ENCODE results near the gene SPDYE11. TPM values are rescaled to one million over a fixed set of nuclear protein-coding genes. Genes with fewer than 3 reads are reported as not detected.
"Not testable (repeated sequence)": the region's sequence is repeated elsewhere in the genome, so short reads cannot be mapped to it uniquely, and the experiment has no call there.

Gene SPDYE11
- 0.86 TPM for polyA plus RNA-seq (2013)

DNA sequence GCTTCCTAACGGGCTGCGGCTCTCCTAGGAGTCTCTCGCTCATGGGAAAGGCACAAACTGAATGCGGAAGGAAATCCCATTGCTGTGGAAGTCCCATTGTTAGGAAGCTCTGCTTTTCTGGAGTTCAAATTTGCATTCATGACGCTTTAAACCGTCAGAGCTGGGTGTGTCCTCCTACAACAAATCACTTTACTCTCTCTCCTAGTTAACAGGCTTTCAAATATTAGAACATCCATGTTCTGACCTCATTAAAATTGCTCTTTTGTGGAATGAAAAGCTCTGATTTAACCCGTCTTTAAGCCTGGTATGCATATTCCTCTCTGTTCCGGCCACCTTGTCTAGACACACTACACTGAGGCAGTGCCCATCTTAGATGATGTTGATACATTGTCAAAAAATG, at the start of gene SPDYE11:
Gene SPDYE11, minus strand, starts transcription at position 101 of the 400 bp plus-strand sequence. CDS start 1,800 bp downstream, outside the sequence.
- POLR2A ChIA-PET; CTCF ChIA-PET; H3K27ac ChIP-seq (ENCODE audit: insufficient read depth in 1 of 2, low read depth in 1 of 2, low read length in 2 of 2, poor library complexity in 1 of 2, severe bottlenecking in 2 of 2); DNase-seq; H3K36me3 ChIP-seq (ENCODE audit: control insufficient read depth in 4 of 4, insufficient read depth in 4 of 4, low read length in 3 of 4); H3K4me3 ChIP-seq (ENCODE audit: control insufficient read depth in 1 of 7, extremely low read depth in 1 of 7, insufficient read depth in 4 of 7, low read depth in 2 of 7, low read length in 6 of 7); H3K9me3 ChIP-seq (ENCODE audit: control extremely low read depth in 1 of 5, control insufficient read depth in 4 of 5, insufficient read depth in 2 of 5, low read depth in 1 of 5, low read length in 4 of 5); H3K4me1 ChIP-seq (ENCODE audit: control extremely low read depth in 1 of 4, control insufficient read depth in 4 of 4, insufficient read depth in 4 of 4, low read length in 3 of 4); H3K27me3 ChIP-seq (replicated peaks in 2 of 5; ENCODE audit: control insufficient read depth in 4 of 5, insufficient read depth in 5 of 5, low read length in 4 of 5): not testable (repeated sequence)
- no CpG with 5 or more reads among the region's 8 CpGs for WGBS (ENCODE audit: insufficient coverage)

- CTCF ChIA-PET; H3K4me3 ChIP-seq (ENCODE audit: control insufficient read depth in 1 of 7, extremely low read depth in 1 of 7, insufficient read depth in 4 of 7, low read depth in 2 of 7, low read length in 6 of 7); H3K4me1 ChIP-seq (ENCODE audit: control extremely low read depth in 1 of 4, control insufficient read depth in 4 of 4, insufficient read depth in 4 of 4, low read length in 3 of 4); POLR2A ChIA-PET; H3K9me3 ChIP-seq (ENCODE audit: control extremely low read depth in 1 of 5, control insufficient read depth in 4 of 5, insufficient read depth in 2 of 5, low read depth in 1 of 5, low read length in 4 of 5); DNase-seq; H3K36me3 ChIP-seq (ENCODE audit: control insufficient read depth in 4 of 4, insufficient read depth in 4 of 4, low read length in 3 of 4); H3K27me3 ChIP-seq (replicated peaks in 2 of 5; ENCODE audit: control insufficient read depth in 4 of 5, insufficient read depth in 5 of 5, low read length in 4 of 5); H3K27ac ChIP-seq (ENCODE audit: insufficient read depth in 1 of 2, low read depth in 1 of 2, low read length in 2 of 2, poor library complexity in 1 of 2, severe bottlenecking in 2 of 2): not testable (repeated sequence)
- no CpG with 5 or more reads among the region's 8 CpGs for WGBS (ENCODE audit: insufficient coverage)
These were observed 28.2 kb upstream of the SPDYE11 start, which contains the start of gene SPDYE9 for GRCh38 chr7:73085938-73086337. Gene SPDYE9 (minus strand): TSS chr7:73086038. CDS start chr7:73084238, 1,800 bp downstream.

DNA sequence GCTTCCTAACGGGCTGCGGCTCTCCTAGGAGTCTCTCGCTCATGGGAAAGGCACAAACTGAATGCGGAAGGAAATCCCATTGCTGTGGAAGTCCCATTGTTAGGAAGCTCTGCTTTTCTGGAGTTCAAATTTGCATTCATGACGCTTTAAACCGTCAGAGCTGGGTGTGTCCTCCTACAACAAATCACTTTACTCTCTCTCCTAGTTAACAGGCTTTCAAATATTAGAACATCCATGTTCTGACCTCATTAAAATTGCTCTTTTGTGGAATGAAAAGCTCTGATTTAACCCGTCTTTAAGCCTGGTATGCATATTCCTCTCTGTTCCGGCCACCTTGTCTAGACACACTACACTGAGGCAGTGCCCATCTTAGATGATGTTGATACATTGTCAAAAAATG, 28.0 kb downstream of the SPDYE11 start, which contains the start of gene SPDYE8:
Gene SPDYE8, minus strand, starts transcription at position 101 of the 400 bp plus-strand sequence. CDS start 1,800 bp downstream, outside the sequence.
- H3K36me3 ChIP-seq (ENCODE audit: control insufficient read depth in 4 of 4, insufficient read depth in 4 of 4, low read length in 3 of 4); H3K4me3 ChIP-seq (ENCODE audit: control insufficient read depth in 1 of 7, extremely low read depth in 1 of 7, insufficient read depth in 4 of 7, low read depth in 2 of 7, low read length in 6 of 7); H3K27ac ChIP-seq (ENCODE audit: insufficient read depth in 1 of 2, low read depth in 1 of 2, low read length in 2 of 2, poor library complexity in 1 of 2, severe bottlenecking in 2 of 2); H3K4me1 ChIP-seq (ENCODE audit: control extremely low read depth in 1 of 4, control insufficient read depth in 4 of 4, insufficient read depth in 4 of 4, low read length in 3 of 4); POLR2A ChIA-PET; CTCF ChIA-PET; H3K27me3 ChIP-seq (replicated peaks in 2 of 5; ENCODE audit: control insufficient read depth in 4 of 5, insufficient read depth in 5 of 5, low read length in 4 of 5); DNase-seq; H3K9me3 ChIP-seq (ENCODE audit: control extremely low read depth in 1 of 5, control insufficient read depth in 4 of 5, insufficient read depth in 2 of 5, low read depth in 1 of 5, low read length in 4 of 5): not testable (repeated sequence)
- WGBS (ENCODE audit: insufficient coverage), result no CpG with 5 or more reads among the region's 8 CpGs

DNA sequence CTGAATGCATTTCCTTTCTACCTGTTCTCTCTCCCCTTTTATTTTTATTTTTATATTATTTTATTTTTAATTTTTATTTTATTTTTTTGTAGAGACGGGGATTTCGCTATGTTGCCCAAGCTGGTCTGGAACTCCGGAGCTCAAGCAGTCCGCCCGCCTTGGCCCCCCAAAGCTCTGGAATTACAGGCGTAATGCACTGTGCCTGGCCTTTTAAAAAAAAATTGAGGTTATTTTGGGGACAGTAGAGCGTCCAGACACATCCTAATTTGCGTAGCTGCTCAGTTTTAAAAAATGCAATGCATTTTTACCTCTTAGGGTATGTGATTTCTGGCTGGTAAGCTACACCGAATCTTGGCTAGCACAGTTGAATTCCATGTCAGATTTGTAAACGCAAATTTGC, 51.2 kb downstream of the SPDYE11 start:
- peak overlapping the region in 5 of 7 experiments; percentile 46 to 72 (median 64) for H3K4me3 ChIP-seq (ENCODE audit: control insufficient read depth in 1 of 7, extremely low read depth in 1 of 7, insufficient read depth in 4 of 7, low read depth in 2 of 7, low read length in 6 of 7)
- peak overlapping the region in 1 of 2 experiments; percentile 83 for H3K27ac ChIP-seq (ENCODE audit: insufficient read depth in 1 of 2, low read depth in 1 of 2, low read length in 2 of 2, poor library complexity in 1 of 2, severe bottlenecking in 2 of 2)
- H3K4me1 ChIP-seq (ENCODE audit: control extremely low read depth in 1 of 4, control insufficient read depth in 4 of 4, insufficient read depth in 4 of 4, low read length in 3 of 4); POLR2A ChIA-PET; H3K9me3 ChIP-seq (ENCODE audit: control extremely low read depth in 1 of 5, control insufficient read depth in 4 of 5, insufficient read depth in 2 of 5, low read depth in 1 of 5, low read length in 4 of 5); H3K27me3 ChIP-seq (replicated peaks in 2 of 5; ENCODE audit: control insufficient read depth in 4 of 5, insufficient read depth in 5 of 5, low read length in 4 of 5); CTCF ChIA-PET; H3K36me3 ChIP-seq (ENCODE audit: control insufficient read depth in 4 of 4, insufficient read depth in 4 of 4, low read length in 3 of 4): not testable (repeated sequence)
- 22% methylated on average over 7 of the region's 10 CpGs for WGBS (ENCODE audit: insufficient coverage)
- peak in 1 of 3 donors; percentile 4 for DNase-seq

DNA sequence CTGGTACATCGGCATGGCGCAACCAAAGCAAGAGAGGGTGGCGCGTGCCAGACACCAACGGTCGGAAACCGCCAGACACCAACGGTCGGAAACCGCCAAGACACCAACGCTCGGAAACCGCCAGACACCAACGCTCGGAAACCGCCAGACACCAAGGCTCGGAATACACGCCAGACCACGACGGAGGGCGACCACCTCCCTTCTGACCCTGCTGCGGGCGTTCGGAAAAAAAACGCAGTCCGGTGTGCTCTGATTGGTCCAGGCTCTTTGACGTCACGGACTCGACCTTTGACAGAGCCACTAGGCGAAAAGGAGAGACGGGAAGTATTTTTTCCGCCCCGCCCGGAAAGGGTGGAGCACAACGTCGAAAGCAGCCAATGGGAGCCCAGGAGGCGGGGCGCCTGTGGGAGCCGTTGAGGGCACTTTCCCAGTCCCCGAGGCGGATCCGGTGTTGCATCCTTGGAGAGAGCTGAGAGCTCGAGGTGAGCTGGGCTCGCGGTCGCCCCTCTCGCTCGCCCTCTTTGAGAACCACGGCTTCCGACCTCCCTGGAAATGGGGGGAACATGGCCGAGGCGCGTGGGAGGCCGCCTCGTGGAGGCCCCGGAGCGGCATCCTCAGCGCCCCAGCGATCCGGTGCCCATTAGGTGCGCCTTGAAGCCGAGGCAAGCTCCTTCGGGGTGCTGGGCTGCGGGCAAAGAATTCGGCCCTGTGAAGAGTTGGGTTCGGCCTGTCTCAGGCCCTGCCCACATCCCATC, 51.8 kb downstream of the SPDYE11 start:
- peak in 1 of 3 donors; percentile 99 for DNase-seq
- Histone ChIP-seq H3K4me1 (ENCODE audit: control extremely low read depth in 1 of 4, control insufficient read depth in 4 of 4, insufficient read depth in 4 of 4, low read length in 3 of 4) (peaks cover 0 to 10% (median 0%) of the 10 kb centered on the region in 4 experiments), H3K27ac (ENCODE audit: insufficient read depth in 1 of 2, low read depth in 1 of 2, low read length in 2 of 2, poor library complexity in 1 of 2, severe bottlenecking in 2 of 2) (peak overlapping the region; percentile 72 to 87), H3K4me3 (ENCODE audit: control insufficient read depth in 1 of 7, extremely low read depth in 1 of 7, insufficient read depth in 4 of 7, low read depth in 2 of 7, low read length in 6 of 7) (peak overlapping the region; percentile 31 to 76 (median 59))
- H3K27me3 ChIP-seq (replicated peaks in 2 of 5; ENCODE audit: control insufficient read depth in 4 of 5, insufficient read depth in 5 of 5, low read length in 4 of 5); POLR2A ChIA-PET; H3K9me3 ChIP-seq (ENCODE audit: control extremely low read depth in 1 of 5, control insufficient read depth in 4 of 5, insufficient read depth in 2 of 5, low read depth in 1 of 5, low read length in 4 of 5); CTCF ChIA-PET; H3K36me3 ChIP-seq (ENCODE audit: control insufficient read depth in 4 of 4, insufficient read depth in 4 of 4, low read length in 3 of 4): not testable (repeated sequence)
- WGBS (ENCODE audit: insufficient coverage), result 0% methylated on average over 28 of the region's 66 CpGs

GRCh38 chr7:73005356-73005692, 52.4 kb downstream of the SPDYE11 start:
- Histone ChIP-seq H3K27ac (ENCODE audit: insufficient read depth in 1 of 2, low read depth in 1 of 2, low read length in 2 of 2, poor library complexity in 1 of 2, severe bottlenecking in 2 of 2) (peak overlapping the region; percentile 68 to 87), H3K4me1 (ENCODE audit: control extremely low read depth in 1 of 4, control insufficient read depth in 4 of 4, insufficient read depth in 4 of 4, low read length in 3 of 4) (peaks cover 0 to 10% (median 0%) of the 10 kb centered on the region in 4 experiments), H3K4me3 (ENCODE audit: control insufficient read depth in 1 of 7, extremely low read depth in 1 of 7, insufficient read depth in 4 of 7, low read depth in 2 of 7, low read length in 6 of 7) (peak overlapping the region in 5 of 7 experiments; percentile 26 to 68 (median 59))
- POLR2A ChIA-PET; DNase-seq; H3K27me3 ChIP-seq (replicated peaks in 2 of 5; ENCODE audit: control insufficient read depth in 4 of 5, insufficient read depth in 5 of 5, low read length in 4 of 5); CTCF ChIA-PET; H3K9me3 ChIP-seq (ENCODE audit: control extremely low read depth in 1 of 5, control insufficient read depth in 4 of 5, insufficient read depth in 2 of 5, low read depth in 1 of 5, low read length in 4 of 5); H3K36me3 ChIP-seq (ENCODE audit: control insufficient read depth in 4 of 4, insufficient read depth in 4 of 4, low read length in 3 of 4): not testable (repeated sequence)
- no CpG with 5 or more reads among the region's 30 CpGs for WGBS (ENCODE audit: insufficient coverage)

DNA sequence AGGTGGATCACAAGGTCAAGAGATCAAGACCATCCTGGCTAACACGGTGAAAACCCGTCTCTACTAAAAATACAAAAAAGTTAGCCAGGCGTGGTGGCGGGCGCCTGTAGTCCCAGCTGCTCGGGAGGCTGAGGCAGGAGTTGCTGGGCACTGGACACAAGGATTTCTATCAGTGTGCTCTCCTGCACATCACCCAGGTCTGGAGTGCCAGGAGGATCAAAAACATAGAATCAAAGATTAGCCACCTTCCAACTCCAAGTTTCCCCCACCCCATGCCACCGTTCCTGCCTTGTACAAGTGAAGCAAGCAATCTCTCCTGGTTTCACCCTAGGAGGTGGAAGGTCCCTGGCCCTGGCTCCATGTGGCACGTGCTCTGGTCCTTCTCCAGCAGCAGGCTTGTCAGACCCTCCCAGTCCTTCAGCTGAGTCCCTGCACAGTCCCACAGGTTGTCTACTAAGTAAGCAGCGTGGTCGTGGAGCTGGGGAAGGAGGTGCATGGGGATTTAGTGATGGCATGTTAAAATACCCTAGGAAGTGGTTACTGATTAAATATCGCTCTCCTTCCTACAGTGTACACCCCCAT, 59.7 kb downstream of the SPDYE11 start:
- POLR2A ChIA-PET; H3K36me3 ChIP-seq (ENCODE audit: control insufficient read depth in 4 of 4, insufficient read depth in 4 of 4, low read length in 3 of 4); H3K27ac ChIP-seq (ENCODE audit: insufficient read depth in 1 of 2, low read depth in 1 of 2, low read length in 2 of 2, poor library complexity in 1 of 2, severe bottlenecking in 2 of 2); H3K4me1 ChIP-seq (ENCODE audit: control extremely low read depth in 1 of 4, control insufficient read depth in 4 of 4, insufficient read depth in 4 of 4, low read length in 3 of 4); H3K4me3 ChIP-seq (ENCODE audit: control insufficient read depth in 1 of 7, extremely low read depth in 1 of 7, insufficient read depth in 4 of 7, low read depth in 2 of 7, low read length in 6 of 7); DNase-seq; CTCF ChIA-PET; H3K9me3 ChIP-seq (ENCODE audit: control extremely low read depth in 1 of 5, control insufficient read depth in 4 of 5, insufficient read depth in 2 of 5, low read depth in 1 of 5, low read length in 4 of 5); H3K27me3 ChIP-seq (replicated peaks in 2 of 5; ENCODE audit: control insufficient read depth in 4 of 5, insufficient read depth in 5 of 5, low read length in 4 of 5): not testable (repeated sequence)
- WGBS (ENCODE audit: insufficient coverage), result no CpG with 5 or more reads among the region's 11 CpGs
